ENCODE measurements around the gene PDLIM1.

Gene PDLIM1

GRCh38 chr10:95296764-95297163, 6.0 kb upstream of the PDLIM1 start:
- no peak overlapping the region for H3K4me3 ChIP-seq (ENCODE audit: low read depth, low read length)
- TF ChIP-seq, protein P1, sequence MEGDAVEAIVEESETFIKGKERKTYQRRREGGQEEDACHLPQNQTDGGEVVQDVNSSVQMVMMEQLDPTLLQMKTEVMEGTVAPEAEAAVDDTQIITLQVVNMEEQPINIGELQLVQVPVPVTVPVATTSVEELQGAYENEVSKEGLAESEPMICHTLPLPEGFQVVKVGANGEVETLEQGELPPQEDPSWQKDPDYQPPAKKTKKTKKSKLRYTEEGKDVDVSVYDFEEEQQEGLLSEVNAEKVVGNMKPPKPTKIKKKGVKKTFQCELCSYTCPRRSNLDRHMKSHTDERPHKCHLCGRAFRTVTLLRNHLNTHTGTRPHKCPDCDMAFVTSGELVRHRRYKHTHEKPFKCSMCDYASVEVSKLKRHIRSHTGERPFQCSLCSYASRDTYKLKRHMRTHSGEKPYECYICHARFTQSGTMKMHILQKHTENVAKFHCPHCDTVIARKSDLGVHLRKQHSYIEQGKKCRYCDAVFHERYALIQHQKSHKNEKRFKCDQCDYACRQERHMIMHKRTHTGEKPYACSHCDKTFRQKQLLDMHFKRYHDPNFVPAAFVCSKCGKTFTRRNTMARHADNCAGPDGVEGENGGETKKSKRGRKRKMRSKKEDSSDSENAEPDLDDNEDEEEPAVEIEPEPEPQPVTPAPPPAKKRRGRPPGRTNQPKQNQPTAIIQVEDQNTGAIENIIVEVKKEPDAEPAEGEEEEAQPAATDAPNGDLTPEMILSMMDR (IDR thresholded peaks at IDR 0.05; ENCODE audit: low read depth, low read length): no peak

DNA sequence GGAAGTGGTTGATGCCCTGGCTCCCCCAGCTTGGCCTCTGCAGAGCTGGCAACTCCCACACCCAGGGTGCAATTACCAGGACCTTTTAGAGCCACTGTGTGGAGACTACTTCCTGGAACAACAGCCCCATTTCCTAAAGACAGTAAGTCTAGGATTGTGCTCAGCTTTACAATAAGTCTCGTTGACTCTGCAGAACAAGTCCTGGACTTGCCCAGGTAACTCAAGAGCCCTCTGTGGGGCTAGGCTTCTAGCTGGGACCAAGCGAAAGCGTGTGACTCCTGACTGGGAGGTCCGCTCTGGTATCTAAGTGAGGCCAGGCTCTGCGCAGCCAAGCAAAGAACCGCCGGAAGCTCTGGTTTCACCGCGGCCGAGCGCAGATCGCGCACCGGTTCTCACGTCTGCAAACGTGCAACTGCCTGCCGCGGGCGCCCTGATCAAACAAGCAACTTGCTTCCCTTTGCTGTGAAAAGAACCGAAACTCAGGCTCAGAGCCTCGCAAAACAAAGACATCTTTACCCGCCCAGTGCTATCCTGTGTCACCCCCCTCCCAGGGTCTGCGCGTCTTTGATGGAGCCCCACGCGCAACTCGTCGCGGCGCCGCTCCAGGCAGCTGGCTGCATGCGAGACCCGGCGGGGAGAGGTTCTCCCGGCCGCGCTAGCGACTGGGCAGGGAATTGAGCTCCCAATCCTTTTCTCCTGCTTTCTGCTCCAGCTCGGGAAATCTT, 4.4 kb upstream of the PDLIM1 start:
- TF ChIP-seq, protein P1 (IDR thresholded peaks at IDR 0.05; ENCODE audit: low read depth, low read length): no peak
- peak overlapping the region; percentile 51 for H3K4me3 ChIP-seq (ENCODE audit: low read depth, low read length)

DNA sequence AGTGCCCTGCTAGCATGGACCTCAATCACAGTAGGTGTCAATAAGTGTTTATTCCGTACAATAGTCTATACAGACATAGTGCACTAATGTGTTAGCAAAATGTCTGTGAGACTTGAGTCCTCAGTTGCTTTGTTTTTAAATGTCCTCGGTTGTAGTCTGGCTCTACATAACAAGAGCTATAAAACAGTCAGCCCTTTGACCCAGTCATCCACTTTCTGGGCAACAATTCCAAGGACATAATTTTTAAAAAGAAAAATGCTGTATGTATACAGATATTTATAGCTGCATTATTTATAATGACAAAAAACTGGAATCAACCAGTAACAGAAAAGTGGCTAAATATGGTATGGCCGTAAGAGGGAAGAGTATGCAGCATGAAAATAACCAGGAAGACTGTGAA, 2.8 kb upstream of the PDLIM1 start:
- no peak overlapping the region for H3K4me3 ChIP-seq (ENCODE audit: low read depth, low read length)
- TF ChIP-seq, protein P1 (IDR thresholded peaks at IDR 0.05; ENCODE audit: low read depth, low read length): no peak

GRCh38 chr10:95291365-95292039, 699 bp upstream of the PDLIM1 start:
- TF ChIP-seq, protein P1 (IDR thresholded peaks at IDR 0.05; ENCODE audit: low read depth, low read length): no peak
- peak overlapping the region; percentile 54 for H3K4me3 ChIP-seq (ENCODE audit: low read depth, low read length)

DNA sequence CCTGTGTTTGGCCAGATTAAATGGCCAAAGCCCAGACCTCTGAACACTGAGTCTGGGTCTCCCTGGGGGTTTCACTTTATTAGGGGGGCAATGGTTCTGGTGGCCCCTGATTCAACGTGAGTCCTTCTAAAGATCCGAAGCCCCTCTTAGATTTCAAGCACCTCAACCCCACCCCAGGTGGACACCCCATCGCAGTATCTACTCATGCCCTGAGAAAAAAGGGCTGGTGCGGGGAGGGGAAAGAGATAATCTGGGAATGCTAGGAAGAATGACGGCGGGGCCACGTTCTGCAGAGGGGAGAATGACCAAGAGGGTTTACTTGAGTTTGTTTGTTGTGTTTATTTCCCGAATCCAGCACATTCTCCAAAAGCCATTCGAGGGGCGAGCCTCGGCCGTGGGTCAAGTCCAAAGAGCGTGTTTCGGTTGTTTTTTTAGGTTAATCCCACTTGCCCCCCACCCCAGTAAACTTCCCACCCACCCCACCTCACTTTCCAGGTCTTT, 832 bp downstream of the PDLIM1 start:
- TF ChIP-seq, protein P1 (IDR thresholded peaks at IDR 0.05; ENCODE audit: low read depth, low read length): no peak
- peak overlapping the region; percentile 90 for H3K4me3 ChIP-seq (ENCODE audit: low read depth, low read length)

DNA sequence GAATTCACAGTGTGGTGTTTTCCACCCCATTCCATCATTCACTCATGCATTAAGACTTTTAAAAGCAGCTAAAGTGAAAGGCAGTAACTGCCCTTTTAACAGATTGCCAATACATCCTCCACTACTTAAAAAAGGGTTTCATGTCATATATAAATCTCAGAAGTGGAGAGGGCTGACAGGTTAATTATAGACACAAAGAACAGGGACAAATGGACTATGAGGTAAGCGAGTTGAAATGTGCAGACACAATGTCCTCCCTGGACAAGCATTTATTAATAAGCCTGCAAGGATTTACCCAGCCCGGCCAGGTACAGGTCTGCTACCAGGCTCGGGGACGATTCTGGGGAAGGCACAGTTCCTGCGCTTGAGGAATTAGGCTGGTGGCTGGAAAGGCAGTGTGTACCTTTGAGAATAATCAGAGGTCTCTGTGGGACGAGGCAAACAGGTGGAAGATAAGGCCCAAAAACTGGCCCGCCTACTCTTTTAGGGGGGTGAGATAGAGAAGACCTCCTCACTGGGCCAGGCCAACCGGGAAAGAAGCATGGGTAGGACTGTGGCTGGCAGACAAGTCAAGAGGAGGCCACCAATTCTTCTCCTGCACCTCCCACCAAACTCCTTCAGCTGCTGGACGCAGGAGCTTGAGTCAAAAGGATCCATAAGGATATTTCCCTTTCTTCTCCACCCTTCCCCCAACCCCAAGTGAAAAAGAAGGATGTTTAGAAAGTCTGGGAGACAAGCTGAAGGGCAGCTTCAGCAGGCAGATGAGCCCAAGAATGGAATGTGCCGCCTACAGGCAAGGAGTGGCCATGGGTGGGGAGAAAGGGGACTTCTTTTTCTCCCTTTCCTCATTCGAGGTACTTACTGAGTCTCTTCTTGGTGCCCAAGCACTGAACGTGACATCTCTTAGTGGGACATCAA, 1.5 kb downstream of the PDLIM1 start:
- TF ChIP-seq, protein P1 (IDR thresholded peaks at IDR 0.05; ENCODE audit: low read depth, low read length): 0 out of 2 replicates have a peak, but pooled peaks have one; percentile 10
- peak overlapping the region; percentile 90 for H3K4me3 ChIP-seq (ENCODE audit: low read depth, low read length)

Measured in WI38 (cell line).